ENCODE results near the gene ARL5A. TPM values are rescaled to one million over a fixed set of nuclear protein-coding genes. Genes with fewer than 3 reads are reported as not detected.

ARL5A gene
- total RNA-seq, 1 donor, result 47.8 TPM

DNA sequence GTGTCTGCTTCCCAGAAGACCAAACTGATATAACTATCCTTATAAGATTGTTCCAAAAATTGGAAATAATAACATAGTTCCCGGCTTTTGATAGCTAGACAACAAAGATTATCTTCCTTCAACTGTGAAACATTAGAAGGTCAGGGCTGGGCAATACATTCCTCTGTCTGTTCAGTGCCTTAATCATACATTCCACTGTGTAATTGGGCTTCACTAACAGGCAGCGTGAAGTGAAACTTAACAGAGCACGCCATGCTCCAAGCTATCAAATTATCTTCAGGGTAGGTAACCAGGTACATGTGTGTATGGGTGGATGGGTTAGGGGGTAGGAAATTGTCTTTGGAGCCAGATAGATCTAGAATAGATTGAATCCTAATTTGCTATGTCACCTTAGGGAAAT lies 23.5 kb upstream of the ARL5A start:
- no peaks in the 10 kb centered on the region for H3K36me3 ChIP-seq (ENCODE audit: insufficient read depth, low read length)
- no peaks in the 10 kb centered on the region for H3K9me3 ChIP-seq (ENCODE audit: low read depth, low read length)
- TF ChIP-seq, protein P1, sequence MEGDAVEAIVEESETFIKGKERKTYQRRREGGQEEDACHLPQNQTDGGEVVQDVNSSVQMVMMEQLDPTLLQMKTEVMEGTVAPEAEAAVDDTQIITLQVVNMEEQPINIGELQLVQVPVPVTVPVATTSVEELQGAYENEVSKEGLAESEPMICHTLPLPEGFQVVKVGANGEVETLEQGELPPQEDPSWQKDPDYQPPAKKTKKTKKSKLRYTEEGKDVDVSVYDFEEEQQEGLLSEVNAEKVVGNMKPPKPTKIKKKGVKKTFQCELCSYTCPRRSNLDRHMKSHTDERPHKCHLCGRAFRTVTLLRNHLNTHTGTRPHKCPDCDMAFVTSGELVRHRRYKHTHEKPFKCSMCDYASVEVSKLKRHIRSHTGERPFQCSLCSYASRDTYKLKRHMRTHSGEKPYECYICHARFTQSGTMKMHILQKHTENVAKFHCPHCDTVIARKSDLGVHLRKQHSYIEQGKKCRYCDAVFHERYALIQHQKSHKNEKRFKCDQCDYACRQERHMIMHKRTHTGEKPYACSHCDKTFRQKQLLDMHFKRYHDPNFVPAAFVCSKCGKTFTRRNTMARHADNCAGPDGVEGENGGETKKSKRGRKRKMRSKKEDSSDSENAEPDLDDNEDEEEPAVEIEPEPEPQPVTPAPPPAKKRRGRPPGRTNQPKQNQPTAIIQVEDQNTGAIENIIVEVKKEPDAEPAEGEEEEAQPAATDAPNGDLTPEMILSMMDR (IDR thresholded peaks at IDR 0.05; ENCODE audit: extremely low read depth, low read depth, low read length), result no peak
- no peak overlapping the region for H3K4me3 ChIP-seq (ENCODE audit: insufficient read depth, low read length)
- no peaks in the 10 kb centered on the region for H4K20me1 ChIP-seq (ENCODE audit: insufficient read depth, low read length)
- H2AFZ ChIP-seq (ENCODE audit: low read length), result no peak overlapping the region
- H3K4me1 ChIP-seq (ENCODE audit: insufficient read depth, low read length), result no peaks in the 10 kb centered on the region
- DNase-seq (ENCODE audit: insufficient read length, low spot score, missing footprints), result no peak
- H3K27me3 ChIP-seq (ENCODE audit: insufficient read depth, low read length), result no peaks in the 10 kb centered on the region
- H3K4me2 ChIP-seq (ENCODE audit: insufficient read depth, low read length), result no peak overlapping the region
- no peak overlapping the region for H3K27ac ChIP-seq (ENCODE audit: low read depth, low read length)
- H3K79me2 ChIP-seq (ENCODE audit: insufficient read depth, low read length), result no peaks in the 10 kb centered on the region

DNA sequence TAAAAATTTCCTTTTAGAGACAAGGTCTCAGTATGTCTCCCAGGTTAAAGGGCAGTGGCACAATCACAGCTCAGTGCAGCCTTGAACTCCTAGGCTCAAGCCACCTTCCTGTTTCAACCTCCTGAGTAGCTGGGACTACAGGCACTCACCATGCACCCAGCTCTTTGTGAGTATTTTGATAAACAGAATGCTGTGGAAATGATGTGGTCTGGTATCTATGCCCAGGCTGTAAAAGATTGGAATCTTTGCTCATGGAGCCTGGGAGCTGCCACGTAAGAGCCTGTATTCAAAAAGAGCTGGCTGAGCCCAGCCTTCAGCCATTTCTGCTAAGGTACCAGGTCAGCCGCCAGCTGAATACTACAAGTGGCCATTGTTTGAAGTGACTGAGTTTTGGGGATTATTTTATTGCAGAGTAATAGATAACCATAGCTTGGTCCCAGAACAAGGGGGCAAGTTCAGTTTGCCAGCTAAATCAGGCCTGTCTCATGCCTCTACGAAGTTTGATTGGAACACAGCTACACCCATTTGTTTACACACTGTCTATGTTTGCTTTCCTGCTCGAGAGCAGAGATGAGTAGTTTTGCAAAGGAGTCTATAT lies 21.3 kb upstream of the ARL5A start:
- Histone ChIP-seq H3K36me3 (ENCODE audit: insufficient read depth, low read length) (no peaks in the 10 kb centered on the region), H3K9me3 (ENCODE audit: low read depth, low read length) (no peaks in the 10 kb centered on the region), H3K4me3 (ENCODE audit: insufficient read depth, low read length) (no peak overlapping the region), H3K27me3 (ENCODE audit: insufficient read depth, low read length) (no peaks in the 10 kb centered on the region), H2AFZ (ENCODE audit: low read length) (no peak overlapping the region), H3K27ac (ENCODE audit: low read depth, low read length) (no peak overlapping the region), H4K20me1 (ENCODE audit: insufficient read depth, low read length) (no peaks in the 10 kb centered on the region), H3K79me2 (ENCODE audit: insufficient read depth, low read length) (no peaks in the 10 kb centered on the region), H3K4me2 (ENCODE audit: insufficient read depth, low read length) (no peak overlapping the region), H3K4me1 (ENCODE audit: insufficient read depth, low read length) (no peaks in the 10 kb centered on the region)
- no peak for DNase-seq (ENCODE audit: insufficient read length, low spot score, missing footprints)
- TF ChIP-seq, protein P1 (IDR thresholded peaks at IDR 0.05; ENCODE audit: extremely low read depth, low read depth, low read length), result no peak

DNA sequence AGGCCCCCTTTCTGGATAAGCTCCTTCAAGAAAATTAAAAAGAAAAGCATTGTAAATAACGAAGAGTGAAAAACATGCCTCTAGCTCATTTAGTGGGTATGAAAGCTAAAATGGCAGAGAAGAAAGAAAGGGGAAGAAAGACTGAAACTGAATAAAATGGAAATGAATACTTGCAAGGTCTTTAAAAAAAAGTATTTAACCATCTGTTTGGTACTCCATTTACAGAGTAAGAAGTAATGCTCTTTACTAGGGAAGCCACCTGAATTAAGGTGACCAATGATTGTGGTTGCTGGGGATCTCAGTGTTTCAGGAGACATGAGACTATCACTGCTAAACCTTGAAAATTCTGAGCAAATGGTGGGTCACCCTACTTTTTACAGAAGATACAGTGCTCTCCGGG lies 17.7 kb upstream of the ARL5A start:
- TF ChIP-seq, protein P1 (IDR thresholded peaks at IDR 0.05; ENCODE audit: extremely low read depth, low read depth, low read length), result no peak
- no peaks in the 10 kb centered on the region for H3K36me3 ChIP-seq (ENCODE audit: insufficient read depth, low read length)
- no peak for DNase-seq (ENCODE audit: insufficient read length, low spot score, missing footprints)

DNA sequence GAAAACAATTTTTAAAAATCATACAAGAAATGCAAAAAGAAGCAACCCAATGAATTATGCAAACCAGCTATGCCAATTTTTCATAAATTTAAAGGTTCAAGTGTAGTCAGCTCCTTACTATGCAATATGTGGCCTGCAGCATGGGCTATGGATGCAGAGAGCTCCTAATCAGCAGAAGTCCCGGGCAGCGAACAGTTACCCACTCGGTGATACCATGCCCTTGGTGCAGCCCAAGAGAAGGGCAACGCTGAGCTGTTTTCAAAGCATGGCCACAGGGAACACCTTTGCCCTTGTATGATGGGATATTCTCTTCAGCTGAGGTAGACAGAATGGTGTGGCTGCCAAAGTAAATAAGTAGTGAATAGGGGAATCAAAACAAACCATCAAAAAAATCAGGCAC lies 17.3 kb upstream of the ARL5A start:
- TF ChIP-seq, protein P1 (IDR thresholded peaks at IDR 0.05; ENCODE audit: extremely low read depth, low read depth, low read length), result no peak
- H3K79me2 ChIP-seq (ENCODE audit: insufficient read depth, low read length), result no peaks in the 10 kb centered on the region
- no peak overlapping the region for H3K4me3 ChIP-seq (ENCODE audit: insufficient read depth, low read length)
- H3K36me3 ChIP-seq (ENCODE audit: insufficient read depth, low read length), result no peaks in the 10 kb centered on the region
- no peaks in the 10 kb centered on the region for H3K27me3 ChIP-seq (ENCODE audit: insufficient read depth, low read length)
- no peaks in the 10 kb centered on the region for H3K9me3 ChIP-seq (ENCODE audit: low read depth, low read length)
- H3K27ac ChIP-seq (ENCODE audit: low read depth, low read length), result no peak overlapping the region
- no peak for DNase-seq (ENCODE audit: insufficient read length, low spot score, missing footprints)
- H4K20me1 ChIP-seq (ENCODE audit: insufficient read depth, low read length), result no peaks in the 10 kb centered on the region
- H3K4me1 ChIP-seq (ENCODE audit: insufficient read depth, low read length), result no peaks in the 10 kb centered on the region
- H3K4me2 ChIP-seq (ENCODE audit: insufficient read depth, low read length), result no peak overlapping the region
- no peak overlapping the region for H2AFZ ChIP-seq (ENCODE audit: low read length)

More for the DNA sequence above, 17.7 kb upstream of the ARL5A start:
- Histone ChIP-seq H3K27ac (ENCODE audit: low read depth, low read length) (no peak overlapping the region), H3K4me2 (ENCODE audit: insufficient read depth, low read length) (no peak overlapping the region), H2AFZ (ENCODE audit: low read length) (no peak overlapping the region), H3K27me3 (ENCODE audit: insufficient read depth, low read length) (no peaks in the 10 kb centered on the region), H4K20me1 (ENCODE audit: insufficient read depth, low read length) (no peaks in the 10 kb centered on the region), H3K4me1 (ENCODE audit: insufficient read depth, low read length) (no peaks in the 10 kb centered on the region), H3K9me3 (ENCODE audit: low read depth, low read length) (no peaks in the 10 kb centered on the region), H3K4me3 (ENCODE audit: insufficient read depth, low read length) (no peak overlapping the region), H3K79me2 (ENCODE audit: insufficient read depth, low read length) (no peaks in the 10 kb centered on the region)

All from osteoblast (primary cell).